Stimulated activated CD8-positive, alpha-beta memory T cell treated with anti-CD3 and anti-CD28 coated beads, Interleukin-7, amount 100 ng/mL, for 4 hours (primary cell): Measurements from ENCODE around the gene NPLOC4.
"Not testable (repeated sequence)": the region's sequence is repeated elsewhere in the genome, so short reads cannot be mapped to it uniquely, and the experiment has no call there.

ENCODE experiments used
- DNase-seq, 2 donors: peaks; one replicate each; pipeline ENCODE4 v3.0.0-alpha.2; 2020; ENCODE audit warnings: low read depth in 2 of 2

The NPLOC4 gene

GRCh38 chr17:81636505-81637288, at the start of gene NPLOC4, which contains the start of gene TSPAN10:
NPLOC4 (minus strand) TSS chr17:81637112; CDS start chr17:81636930, 182 bp downstream.
TSPAN10 (plus strand) TSS chr17:81637196; CDS start chr17:81642413, 5,217 bp downstream.
- peak; percentile 65 to 79 for DNase-seq

GRCh38 chr17:81686614-81687013, 49.7 kb upstream of the NPLOC4 start:
- no peak for DNase-seq

DNA sequence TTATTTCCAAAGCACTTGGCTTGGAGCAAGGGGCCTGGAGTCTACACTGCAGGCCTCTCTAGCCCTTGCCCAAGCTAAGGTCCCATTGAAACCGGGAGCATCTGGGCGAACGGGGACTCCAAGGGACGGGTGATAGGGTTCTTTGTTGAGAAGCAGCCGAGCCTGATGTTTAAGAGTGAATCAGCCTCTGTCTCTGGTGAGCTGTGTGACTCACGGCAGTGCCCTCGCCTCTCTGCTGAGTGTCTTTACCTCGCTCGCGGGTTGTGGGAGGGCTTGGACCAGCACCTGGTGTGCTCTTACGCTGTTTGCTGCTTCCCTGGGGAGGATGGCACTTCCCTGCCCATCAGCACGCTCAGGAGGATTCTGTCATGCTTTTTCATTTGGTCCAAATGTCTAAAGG, 48.2 kb upstream of the NPLOC4 start:
- DNase-seq = peak; percentile 40 to 45

DNA sequence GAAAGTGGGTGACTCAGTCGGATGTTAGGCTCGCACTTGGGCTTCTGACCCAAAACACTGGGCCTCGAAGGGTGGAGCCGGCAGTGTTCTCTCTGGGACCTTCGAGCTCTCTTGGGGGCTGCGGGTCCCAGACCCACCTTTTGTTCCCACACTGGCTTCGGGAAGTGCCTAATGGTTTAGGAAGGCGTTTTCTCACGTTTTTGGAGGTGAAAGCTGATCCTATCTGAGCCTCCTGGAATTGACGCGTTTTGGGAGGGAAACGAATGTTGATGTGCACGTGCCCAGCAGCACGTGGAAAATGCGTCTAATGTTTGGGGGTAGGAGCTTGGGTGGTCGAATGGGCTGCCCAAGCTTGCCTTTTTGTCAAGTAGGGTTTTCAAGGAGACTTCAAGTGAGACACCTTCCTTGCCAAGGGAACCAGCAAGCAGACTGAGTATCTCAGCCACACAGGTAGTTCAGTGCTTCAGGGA, 47.6 kb upstream of the NPLOC4 start:
- DNase-seq = no peak

- DNase-seq = peak; percentile 95
Observed at GRCh38 chr17:81683584-81684441, 46.9 kb upstream of the NPLOC4 start, which contains the start of the genes ARL16 and HGS. ARL16 (minus strand) TSS chr17:81683797; CDS start chr17:81683753, 44 bp downstream. HGS (plus strand) TSS chr17:81684011; CDS start chr17:81684067, 56 bp downstream.

- DNase-seq = no peak
Observed at GRCh38 chr17:81683208-81683583, 46.3 kb upstream of the NPLOC4 start.

DNA sequence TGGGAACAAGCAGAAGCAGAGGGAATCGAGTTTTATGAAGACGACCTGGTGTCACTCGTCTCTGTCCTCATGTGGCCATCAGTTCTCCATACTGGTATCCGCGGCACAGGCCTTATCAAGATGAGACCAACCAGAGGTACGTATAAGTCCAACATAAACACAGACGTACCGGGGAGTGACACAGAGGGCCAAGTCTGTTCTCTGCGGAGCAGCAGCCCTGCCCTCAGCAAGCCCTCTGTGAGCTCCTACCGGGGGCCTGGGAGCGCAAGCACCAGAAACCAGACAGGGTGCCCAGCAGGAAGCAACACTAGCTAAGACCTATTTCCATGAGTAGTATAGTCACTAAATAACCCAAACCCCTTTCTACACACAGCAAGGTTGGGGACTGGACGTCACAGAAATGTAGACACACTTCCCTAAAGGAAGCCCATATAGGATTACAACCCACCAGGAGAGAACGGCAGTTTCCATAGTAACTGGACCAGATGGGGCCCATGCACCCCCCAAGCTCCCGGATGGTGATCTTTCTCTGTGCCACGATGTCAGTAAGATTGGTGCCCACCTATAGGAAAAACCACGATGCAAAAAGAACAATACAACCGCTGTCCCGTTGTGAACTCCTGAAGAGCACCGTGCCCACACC, 45.8 kb upstream of the NPLOC4 start:
- DNase-seq = no peak

DNA sequence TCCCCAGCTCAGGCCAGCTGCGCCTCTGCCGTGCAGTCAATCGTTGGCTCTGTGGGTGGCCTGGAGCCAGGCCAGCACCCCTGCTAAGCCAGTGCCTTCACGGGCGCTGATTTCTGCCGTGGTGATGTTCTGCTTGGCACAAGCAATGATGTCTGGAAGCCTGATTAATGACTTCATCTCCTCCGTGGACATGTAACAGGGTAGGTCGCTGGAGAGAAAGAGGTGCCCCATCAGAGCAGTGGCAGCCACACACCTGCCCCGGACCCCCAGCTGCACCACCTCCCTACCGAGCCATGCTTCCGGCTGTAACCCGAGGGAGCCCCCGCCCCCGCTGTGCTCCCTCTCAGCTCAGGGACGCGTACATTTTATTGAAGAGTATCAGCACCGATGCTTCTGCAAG, 44.8 kb upstream of the NPLOC4 start:
- no peak for DNase-seq

DNA sequence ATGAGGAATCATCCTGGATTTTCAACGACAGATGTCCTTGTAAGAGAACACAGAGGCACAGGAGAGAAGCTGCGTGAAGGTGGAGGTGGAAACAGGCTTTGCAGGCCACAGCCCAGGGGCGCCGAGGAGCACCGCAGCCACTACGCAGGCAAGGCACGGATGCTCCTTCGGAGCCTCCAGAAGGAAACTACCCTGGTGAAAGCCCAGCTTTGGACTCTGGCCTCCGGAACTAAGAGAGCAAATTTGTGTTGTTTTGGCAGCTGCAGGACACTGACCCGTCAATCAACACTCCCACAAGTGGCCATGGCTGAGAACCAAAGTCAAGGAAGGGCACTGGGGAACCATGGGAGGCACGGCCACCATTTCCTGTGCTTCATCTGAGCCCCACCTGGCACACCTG, 43.2 kb upstream of the NPLOC4 start:
- no peak for DNase-seq

GRCh38 chr17:81676906-81677305, 40.0 kb upstream of the NPLOC4 start:
- no peak for DNase-seq

- not testable (repeated sequence) for DNase-seq
Observed at GRCh38 chr17:81675515-81676221, 38.8 kb upstream of the NPLOC4 start.

DNA sequence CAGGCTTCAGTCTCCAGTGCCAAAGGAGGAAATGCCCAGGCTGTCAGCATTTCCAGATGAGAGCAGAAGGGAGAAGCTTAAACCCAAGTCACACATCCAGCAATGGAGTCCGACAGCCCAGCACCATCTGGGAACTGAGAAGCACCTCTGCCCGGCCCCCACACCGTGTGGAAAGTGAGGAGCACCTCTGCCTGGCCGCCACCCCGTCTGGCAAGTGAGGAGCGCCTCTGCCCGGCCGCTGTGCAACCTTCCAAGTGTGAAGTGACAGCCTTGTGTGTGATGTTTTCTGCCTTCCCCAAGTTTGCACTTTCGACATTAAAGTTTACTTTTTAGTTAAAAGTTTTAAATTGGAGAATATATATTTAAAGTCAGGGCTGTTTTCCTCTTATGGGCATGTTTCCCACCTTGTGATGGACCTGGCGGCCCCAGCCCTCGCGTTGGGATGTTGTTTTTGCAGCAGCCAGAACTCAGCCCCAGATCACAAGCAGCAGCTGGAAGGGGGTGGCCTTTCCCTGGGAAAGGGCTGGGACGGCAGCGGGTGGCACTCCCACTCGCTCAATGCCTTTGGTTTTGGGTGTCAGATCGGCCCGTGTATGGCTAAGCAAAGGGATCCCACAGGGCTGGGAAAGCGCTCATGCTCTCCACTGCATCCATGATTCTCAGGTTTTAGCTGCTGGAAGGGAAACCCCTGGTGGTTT, 36.8 kb upstream of the NPLOC4 start:
- DNase-seq = no peak

DNA sequence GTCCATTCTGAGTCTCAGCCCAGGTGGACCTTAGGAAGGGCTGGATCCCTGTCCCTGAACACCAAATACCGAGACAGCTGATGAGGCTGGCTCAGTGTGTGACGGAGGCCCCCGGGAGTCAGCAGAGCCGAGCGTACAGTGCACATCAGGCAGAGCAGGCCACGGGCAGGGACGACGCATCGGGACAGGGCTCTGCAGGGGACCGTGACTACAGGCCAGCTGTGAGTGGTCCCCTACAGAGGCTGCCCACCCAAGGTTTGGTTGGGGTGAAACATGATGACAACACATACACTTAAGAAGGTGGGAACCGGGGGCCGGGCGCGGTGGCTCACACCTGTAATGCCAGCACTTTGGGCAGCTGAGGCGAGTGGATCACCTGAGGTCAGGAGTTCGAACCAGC, 36.0 kb upstream of the NPLOC4 start:
- no peak for DNase-seq

DNA sequence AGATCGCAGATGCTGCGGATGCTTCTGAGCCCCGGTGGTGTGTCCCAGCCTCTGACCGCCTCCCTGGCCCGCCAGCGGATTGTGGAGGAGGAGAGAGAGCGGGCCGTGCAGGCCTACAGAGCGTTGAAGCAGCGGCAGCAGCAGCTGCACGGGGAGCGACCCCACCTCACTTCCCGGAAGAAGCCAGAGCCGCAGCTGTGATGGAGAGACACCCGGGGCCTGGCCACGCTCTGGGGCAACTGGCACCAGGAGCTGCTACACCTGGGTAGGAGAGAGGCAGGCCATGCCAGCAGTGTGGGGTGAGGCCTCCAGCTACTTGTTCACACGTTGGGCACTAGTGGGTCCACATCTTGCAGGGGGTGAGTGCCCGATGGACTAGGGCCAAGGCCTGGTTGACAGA, 35.6 kb upstream of the NPLOC4 start:
- DNase-seq = no peak

- DNase-seq = no peak
Observed at GRCh38 chr17:81667754-81668153, 30.8 kb upstream of the NPLOC4 start.

- peak; percentile 85 to 92 for DNase-seq
Observed at GRCh38 chr17:81666342-81667191, 29.7 kb upstream of the NPLOC4 start, which contains the start of the genes CCDC137 and OXLD1. CCDC137 (plus strand) TSS chr17:81666737; CDS start chr17:81666767, 30 bp downstream. OXLD1 (minus strand) TSS chr17:81666605; CDS start chr17:81666577, 28 bp downstream.

GRCh38 chr17:81666092-81666341, 29.1 kb upstream of the NPLOC4 start:
- DNase-seq = no peak

DNA sequence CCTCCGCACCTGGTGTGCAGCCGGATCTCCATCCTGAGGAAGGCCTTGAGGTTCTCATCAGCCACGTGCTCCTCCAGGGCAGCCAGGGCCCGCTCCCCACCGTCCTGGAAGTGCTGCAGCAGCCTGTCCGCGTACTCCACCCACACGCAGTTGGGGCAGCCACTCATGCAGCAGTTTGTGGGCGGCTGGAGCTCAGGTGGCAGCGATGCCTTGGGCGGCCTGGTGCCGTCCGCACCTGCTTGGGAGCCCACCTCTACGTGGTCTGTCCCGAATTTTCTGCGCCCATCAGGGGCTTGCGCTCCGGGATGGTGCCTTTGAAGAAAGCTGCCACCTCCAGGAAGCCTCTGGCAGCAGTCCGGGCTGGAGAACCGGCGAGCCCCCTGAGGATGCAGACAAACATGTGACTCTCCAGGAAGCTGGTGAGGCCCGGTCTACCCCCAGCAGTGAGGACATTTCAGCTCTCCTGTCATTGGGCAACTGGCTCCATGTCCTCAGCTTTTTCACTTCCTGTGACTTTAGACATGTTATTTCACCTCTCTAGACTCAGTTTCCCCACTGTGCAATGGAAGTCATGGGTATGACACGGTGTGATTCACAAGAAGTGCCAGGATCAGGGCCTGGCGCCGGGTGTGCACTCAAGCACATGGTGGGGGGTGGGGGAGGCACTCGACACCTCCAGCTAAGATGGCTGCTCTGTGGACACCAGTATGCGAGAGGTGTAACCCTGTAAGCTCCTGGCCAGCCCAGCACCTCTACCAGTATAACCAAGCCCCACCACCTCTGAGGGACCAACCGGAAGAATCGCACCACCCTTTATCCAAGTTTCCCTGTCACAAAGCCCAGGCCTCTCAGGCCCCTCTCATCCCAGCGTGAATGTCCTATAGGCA, 28.5 kb upstream of the NPLOC4 start:
- DNase-seq = peak; percentile 37 to 51

DNA sequence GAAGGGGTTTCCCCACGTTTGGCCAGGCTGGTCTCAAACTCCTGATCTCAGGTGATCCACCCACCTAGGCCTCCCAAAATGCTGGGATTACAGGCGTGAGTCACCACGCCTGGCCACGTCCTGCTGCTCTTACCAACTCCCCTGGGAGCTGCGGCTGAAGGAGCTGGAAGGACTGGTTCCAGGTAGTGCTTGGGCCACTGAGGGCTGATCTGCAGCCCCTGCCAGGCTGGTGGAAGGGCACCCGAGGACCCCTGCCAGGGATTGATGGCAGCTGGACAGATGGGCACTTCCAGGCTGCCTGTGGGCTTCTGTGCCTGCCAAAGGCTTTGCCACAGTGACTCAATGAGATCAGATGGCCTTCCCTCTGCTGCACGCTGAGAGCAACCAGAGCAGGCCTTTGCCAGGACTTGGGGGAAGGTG, 27.1 kb upstream of the NPLOC4 start:
- DNase-seq = no peak
